ENCODE measurements around the gene DMD. TPM values are rescaled to one million over a fixed set of nuclear protein-coding genes. Genes with fewer than 3 reads are reported as not detected.

DMD gene
- total RNA-seq, 2 donors from 2014 or later: 19.6 to 24.9 TPM

- Mint-ChIP-seq H3K27ac (no peak overlapping the region), H3K36me3 (ENCODE audit: low read depth) (peaks cover 12% of the 10 kb centered on the region), H3K27me3 (ENCODE audit: insufficient read depth) (no peaks in the 10 kb centered on the region), H3K9me3 (peaks cover 18% of the 10 kb centered on the region), H3K4me3 (no peak overlapping the region), H3K4me1 (no peaks in the 10 kb centered on the region)
- Histone ChIP-seq H3K9ac (ENCODE audit: extremely low read depth, low read length, poor library complexity, severe bottlenecking) (no peak overlapping the region), H3K4me3 (ENCODE audit: low read length) (no peak overlapping the region), H3K27me3 (ENCODE audit: control insufficient read depth, insufficient read depth, low read length, poor library complexity, severe bottlenecking) (no peaks in the 10 kb centered on the region), H3K4me1 (ENCODE audit: control insufficient read depth, insufficient read depth, low read length) (no peaks in the 10 kb centered on the region), H3K9me3 (ENCODE audit: control insufficient read depth, low read length) (no peaks in the 10 kb centered on the region), H3K27ac (ENCODE audit: low read depth, low read length) (no peak overlapping the region), H3K36me3 (ENCODE audit: control insufficient read depth, insufficient read depth, low read length) (no peaks in the 10 kb centered on the region)
- 93 to 100% methylated on average over 1 to 3 of the region's 3 CpGs for WGBS, 2 experiments (ENCODE audit: insufficient coverage in 1 of 2, insufficient read length in 1 of 2)
- no peak for TF ChIP-seq CTCF (conservative IDR thresholded peaks at IDR 0.05)
- DNase-seq: no peak
Observed at GRCh38 chrX:31223817-31224216, 1987.5 kb downstream of the DMD start.

- TF ChIP-seq CTCF (conservative IDR thresholded peaks at IDR 0.05): no peak
- peaks cover 6% of the 10 kb centered on the region for H3K36me3 Mint-ChIP-seq (ENCODE audit: low read depth)
- H3K9me3 Mint-ChIP-seq: peaks cover 12% of the 10 kb centered on the region
- no peaks in the 10 kb centered on the region for H3K27me3 Mint-ChIP-seq (ENCODE audit: insufficient read depth)
- H3K27ac ChIP-seq (ENCODE audit: low read depth, low read length): no peak overlapping the region
- H3K27me3 ChIP-seq (ENCODE audit: control insufficient read depth, insufficient read depth, low read length, poor library complexity, severe bottlenecking): no peaks in the 10 kb centered on the region
- no peaks in the 10 kb centered on the region for H3K9me3 ChIP-seq (ENCODE audit: control insufficient read depth, low read length)
- no peak overlapping the region for H3K27ac Mint-ChIP-seq
- no peak overlapping the region for H3K4me3 Mint-ChIP-seq
- no peak for DNase-seq
- no peaks in the 10 kb centered on the region for H3K4me1 ChIP-seq (ENCODE audit: control insufficient read depth, insufficient read depth, low read length)
- 92% methylated on average over 4 of the region's 6 CpGs; no CpG with 5 or more reads in 1 of the 2 experiments for WGBS, 2 experiments (ENCODE audit: insufficient coverage in 1 of 2, insufficient read length in 1 of 2)
- no peaks in the 10 kb centered on the region for H3K4me1 Mint-ChIP-seq
- no peak overlapping the region for H3K9ac ChIP-seq (ENCODE audit: extremely low read depth, low read length, poor library complexity, severe bottlenecking)
- no peaks in the 10 kb centered on the region for H3K36me3 ChIP-seq (ENCODE audit: control insufficient read depth, insufficient read depth, low read length)
- no peak overlapping the region for H3K4me3 ChIP-seq (ENCODE audit: low read length)
Observed at GRCh38 chrX:31222946-31223345, 1988.4 kb downstream of the DMD start.

GRCh38 chrX:31219174-31219573 is 1992.2 kb downstream of the DMD start:
- H3K36me3 ChIP-seq (ENCODE audit: control insufficient read depth, insufficient read depth, low read length): no peaks in the 10 kb centered on the region
- Mint-ChIP-seq H3K36me3 (ENCODE audit: low read depth) (no peaks in the 10 kb centered on the region), H3K4me1 (no peaks in the 10 kb centered on the region), H3K9me3 (peaks cover 9% of the 10 kb centered on the region), H3K27me3 (ENCODE audit: insufficient read depth) (no peaks in the 10 kb centered on the region), H3K27ac (no peak overlapping the region), H3K4me3 (no peak overlapping the region)
- no peaks in the 10 kb centered on the region for H3K27me3 ChIP-seq (ENCODE audit: control insufficient read depth, insufficient read depth, low read length, poor library complexity, severe bottlenecking)
- no peak overlapping the region for H3K9ac ChIP-seq (ENCODE audit: extremely low read depth, low read length, poor library complexity, severe bottlenecking)
- WGBS, 2 experiments (ENCODE audit: insufficient coverage in 1 of 2, insufficient read length in 1 of 2): 30 to 37% methylated on average over 3 to 6 of the region's 6 CpGs
- H3K27ac ChIP-seq (ENCODE audit: low read depth, low read length): no peak overlapping the region
- H3K4me3 ChIP-seq (ENCODE audit: low read length): no peak overlapping the region
- DNase-seq: no peak
- no peaks in the 10 kb centered on the region for H3K4me1 ChIP-seq (ENCODE audit: control insufficient read depth, insufficient read depth, low read length)
- H3K9me3 ChIP-seq (ENCODE audit: control insufficient read depth, low read length): no peaks in the 10 kb centered on the region
- TF ChIP-seq CTCF (conservative IDR thresholded peaks at IDR 0.05): no peak
